Stimulated activated CD4-positive, alpha-beta T cell treated with anti-CD3 and anti-CD28 coated beads, Interleukin-1b, Interleukin-23, amount 100 ng/mL, for 48 hours (primary cell): Measurements from ENCODE around the gene MKRN1.

Experiments used
- DNase-seq: peaks from one replicate; pipeline ENCODE4 v3.0.0-alpha.2; 2020

MKRN1 gene

DNA sequence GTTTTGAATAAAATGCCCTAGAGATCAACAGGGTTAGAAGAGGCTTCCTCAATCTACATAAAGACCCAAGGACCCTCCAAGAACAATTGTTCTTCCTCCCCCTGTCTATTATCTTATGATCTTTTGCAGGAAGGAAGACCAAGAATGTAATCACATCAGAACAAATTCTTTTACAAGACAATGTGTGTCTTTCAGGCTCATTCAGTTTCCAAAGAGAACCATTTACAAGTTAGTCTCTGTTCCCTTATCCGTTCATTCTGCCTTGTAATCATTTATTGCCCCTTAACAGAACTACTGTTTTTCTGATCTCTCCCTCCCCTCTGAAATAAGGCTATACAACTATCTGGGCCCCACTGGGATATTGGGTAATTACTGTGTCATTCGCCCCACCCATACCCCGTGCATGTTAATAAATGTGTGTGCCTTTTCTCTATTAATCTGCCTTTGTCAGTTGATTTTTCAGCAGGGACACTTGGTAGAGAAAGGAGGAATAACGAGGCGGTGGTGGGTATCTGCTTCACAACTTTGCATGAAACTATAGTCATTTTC, 5.7 kb upstream of the MKRN1 start:
- DNase-seq = no peak

- no peak for DNase-seq
These were observed 5.2 kb upstream of the MKRN1 start for GRCh38 chr7:140484479-140484878.

GRCh38 chr7:140479739-140480084, 407 bp upstream of the MKRN1 start:
- DNase-seq = no peak

DNA sequence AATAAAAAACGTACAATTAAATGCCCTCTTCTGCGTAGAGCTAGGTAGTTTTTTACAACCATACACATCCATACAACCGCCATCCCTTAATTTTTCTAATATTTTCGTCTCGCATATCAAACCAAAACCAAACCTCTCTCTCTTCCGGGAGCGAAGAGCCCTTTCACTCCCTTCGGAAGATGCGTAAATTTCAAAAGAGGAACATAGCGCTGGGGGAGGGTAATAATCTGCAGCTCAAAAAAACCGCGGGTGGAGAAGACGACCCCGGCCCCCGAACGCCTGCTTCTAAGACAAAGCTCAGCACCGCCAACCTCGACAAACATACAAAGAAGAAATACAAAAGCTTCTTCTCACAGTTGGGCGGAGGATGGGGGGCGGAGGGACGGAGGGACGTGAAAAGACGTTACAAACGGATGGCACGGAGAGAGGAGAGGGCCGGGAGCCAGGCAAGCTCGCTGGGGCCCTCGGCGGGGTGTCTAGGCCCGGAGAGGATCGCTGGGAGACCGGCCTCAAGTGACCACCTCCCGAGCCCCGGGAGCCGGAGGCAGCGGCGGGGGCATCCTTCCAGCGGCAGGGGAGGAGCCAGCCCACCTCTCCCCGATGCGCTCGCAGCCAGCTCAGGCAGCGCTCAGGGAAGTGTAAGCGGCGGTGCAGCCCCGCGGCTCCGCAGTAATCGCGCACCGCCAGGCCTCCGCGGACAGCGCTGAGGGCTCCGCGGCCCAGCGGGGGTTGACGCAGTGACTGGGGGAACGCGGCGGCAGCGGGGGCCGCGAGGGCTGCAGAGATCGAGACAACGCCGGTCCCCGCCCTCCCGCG, 851 bp downstream of the MKRN1 start:
- DNase-seq = peak; percentile 37

DNA sequence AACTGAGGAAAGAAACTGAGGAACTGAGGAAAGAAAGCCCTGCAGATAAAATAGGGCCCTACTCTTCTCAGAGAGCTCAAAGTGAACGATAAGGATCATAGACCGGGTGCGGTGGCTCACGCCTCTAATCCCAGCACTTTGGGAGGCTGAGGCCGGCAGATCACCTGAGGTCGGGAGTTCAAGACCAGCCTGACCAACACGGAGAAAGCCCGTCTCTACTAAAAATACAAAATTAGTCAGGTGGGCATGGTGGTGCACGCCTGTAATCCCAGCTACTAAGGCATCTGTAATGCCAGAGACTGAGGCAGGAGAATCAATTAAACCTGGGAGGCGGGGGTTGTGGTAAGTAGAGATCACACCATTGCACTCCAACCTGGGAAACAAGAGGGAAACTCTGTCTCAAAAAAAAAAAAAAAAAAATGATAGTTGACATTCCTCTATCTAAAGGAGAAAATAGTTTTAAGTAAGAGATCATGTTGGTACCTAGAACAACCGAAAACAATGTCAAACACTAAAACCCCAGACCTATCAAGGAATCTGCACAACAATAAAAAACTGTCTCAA, 2.5 kb downstream of the MKRN1 start:
- DNase-seq = no peak

GRCh38 chr7:140475747-140476333, 3.5 kb downstream of the MKRN1 start:
- DNase-seq = no peak

DNA sequence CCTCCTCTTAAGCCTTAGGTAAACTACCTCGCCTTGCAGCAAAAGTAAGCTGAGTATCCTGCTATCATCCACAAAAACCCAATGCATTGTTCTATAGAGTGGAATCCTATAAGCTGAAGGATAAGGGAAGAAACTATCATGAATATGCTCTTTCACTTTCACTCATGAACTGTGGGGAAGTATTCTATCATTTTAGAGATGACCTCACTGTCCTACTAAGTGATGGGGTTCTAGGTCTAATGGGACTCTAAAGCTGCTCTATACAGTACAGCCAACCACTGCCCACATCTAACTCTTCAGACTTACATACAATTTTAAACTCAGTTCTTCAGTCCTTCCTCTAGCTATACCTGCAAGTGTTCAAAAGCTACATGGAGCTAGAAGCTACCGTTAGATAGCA, 16.2 kb downstream of the MKRN1 start:
- DNase-seq = no peak

- DNase-seq = no peak
These were observed 20.4 kb downstream of the MKRN1 start for GRCh38 chr7:140458916-140459315.

DNA sequence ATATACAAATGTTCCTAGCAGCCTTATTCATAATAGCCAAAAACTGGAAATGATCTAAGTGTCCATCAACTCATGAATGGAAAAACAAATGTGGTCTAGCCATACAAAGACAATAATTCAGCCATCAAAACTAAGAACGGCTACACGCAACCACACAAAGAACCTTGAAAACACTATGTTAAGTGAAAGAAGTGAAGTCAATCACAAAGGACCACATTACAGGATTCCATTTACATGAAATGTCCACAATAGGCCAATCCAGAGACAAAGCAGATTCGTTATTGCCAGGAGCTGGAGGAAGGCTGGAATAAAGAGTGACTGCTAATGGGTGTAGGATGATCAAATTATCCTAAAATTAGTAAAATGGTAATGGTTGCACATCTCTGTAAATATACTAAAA, 21.1 kb downstream of the MKRN1 start:
- DNase-seq = no peak

DNA sequence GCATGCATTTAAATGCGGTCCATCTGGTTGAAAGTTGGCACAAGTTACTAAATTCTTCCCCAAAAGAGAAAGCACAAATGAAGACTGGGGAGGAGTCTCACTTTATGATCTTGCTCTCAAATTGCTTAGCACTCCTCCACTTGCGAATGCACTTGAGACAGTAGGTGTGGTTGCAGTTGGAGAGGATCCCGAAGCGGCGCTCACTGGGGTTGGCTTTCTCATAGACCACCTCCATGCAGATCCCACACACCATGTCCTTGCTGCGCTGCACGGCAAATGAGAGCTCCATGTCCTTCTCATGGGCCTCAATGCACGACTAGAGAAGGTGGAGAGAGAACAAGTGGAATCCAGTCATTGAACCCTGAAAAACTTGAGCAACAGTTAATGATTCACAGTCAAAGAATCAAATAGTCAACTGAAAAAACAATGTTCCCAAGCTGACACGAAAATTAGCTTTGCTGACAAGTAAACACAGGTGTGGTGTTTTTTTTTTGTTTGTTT, 22.7 kb downstream of the MKRN1 start:
- DNase-seq = no peak

- DNase-seq = no peak
These were observed 23.6 kb downstream of the MKRN1 start for GRCh38 chr7:140455743-140456142.

DNA sequence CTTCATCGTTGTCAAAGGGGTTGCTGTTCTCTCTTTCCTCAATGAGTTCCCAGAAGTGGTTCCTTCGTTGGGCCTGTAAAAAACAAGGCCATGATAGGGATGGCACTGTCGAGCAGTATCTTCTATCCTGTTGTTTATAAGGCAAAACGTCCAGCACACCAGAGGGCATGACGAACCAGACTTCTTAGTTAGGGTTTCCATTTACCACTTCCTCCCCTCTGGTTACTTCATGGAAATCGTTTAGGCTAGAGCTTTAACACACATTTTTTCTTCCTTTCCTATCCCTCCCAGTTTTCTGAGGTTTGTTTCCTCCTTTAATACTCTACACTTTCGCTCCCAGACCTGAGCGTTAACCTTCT, 24.7 kb downstream of the MKRN1 start:
- no peak for DNase-seq

DNA sequence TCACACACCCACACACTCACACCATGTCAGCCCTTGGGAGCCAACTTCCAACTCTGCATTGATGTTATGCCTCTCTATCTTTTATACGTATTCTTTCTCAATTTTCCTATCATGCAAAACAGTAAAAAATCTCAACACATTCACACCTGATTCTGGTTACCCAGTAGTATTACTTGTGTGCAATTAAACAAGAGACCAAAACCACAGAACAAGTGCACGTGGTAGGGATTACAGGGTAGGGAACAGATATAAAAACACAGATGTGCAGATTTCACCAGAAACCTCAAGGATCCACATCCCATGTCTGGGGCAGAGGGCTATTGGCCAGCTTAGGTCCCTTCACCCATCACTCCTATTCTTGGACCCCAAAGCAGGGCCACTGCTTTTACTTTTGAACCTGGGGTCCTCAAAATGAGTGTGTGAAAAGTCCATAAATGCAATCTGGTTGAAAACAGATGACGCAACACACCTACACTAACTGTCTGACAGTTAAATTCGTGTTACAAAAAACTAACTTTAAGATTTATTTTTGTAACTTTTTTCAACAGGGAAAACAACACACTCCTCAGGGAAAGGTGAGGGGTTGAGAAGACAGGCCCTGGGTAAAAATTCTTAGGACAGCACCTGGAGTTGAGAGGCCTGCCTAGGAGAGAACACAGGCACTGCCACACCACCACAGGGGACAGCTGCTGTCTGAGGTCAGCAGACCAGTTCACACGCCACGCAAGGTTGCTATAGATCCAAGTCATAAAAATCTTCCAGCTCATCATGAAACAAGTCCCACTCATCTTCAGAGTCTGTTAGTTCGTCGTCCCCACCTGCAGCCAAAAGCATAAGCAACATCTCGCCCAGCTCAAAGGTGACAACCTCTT, 25.3 kb downstream of the MKRN1 start:
- peak; percentile 38 for DNase-seq

- DNase-seq = no peak
These were observed 26.0 kb downstream of the MKRN1 start for GRCh38 chr7:140453273-140453672.

DNA sequence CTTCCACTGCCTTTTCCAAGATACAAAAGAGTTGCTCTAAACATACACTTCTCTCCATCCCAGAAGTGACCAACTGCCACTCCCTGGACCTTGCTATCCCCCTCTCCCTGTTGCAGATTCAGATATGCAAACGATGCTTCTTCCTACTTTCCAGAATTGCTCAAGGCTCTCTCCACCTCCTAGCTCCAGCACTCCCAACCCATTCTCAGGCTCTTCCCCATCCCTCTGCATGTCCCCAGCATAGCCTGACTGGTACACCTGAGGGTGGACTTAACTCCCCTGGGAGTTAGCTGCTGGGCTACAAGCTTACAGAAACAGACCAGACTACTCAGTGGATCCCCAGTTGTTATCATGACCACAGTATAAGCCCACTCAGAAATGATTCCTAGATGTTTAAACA, 27.6 kb downstream of the MKRN1 start:
- no peak for DNase-seq

DNA sequence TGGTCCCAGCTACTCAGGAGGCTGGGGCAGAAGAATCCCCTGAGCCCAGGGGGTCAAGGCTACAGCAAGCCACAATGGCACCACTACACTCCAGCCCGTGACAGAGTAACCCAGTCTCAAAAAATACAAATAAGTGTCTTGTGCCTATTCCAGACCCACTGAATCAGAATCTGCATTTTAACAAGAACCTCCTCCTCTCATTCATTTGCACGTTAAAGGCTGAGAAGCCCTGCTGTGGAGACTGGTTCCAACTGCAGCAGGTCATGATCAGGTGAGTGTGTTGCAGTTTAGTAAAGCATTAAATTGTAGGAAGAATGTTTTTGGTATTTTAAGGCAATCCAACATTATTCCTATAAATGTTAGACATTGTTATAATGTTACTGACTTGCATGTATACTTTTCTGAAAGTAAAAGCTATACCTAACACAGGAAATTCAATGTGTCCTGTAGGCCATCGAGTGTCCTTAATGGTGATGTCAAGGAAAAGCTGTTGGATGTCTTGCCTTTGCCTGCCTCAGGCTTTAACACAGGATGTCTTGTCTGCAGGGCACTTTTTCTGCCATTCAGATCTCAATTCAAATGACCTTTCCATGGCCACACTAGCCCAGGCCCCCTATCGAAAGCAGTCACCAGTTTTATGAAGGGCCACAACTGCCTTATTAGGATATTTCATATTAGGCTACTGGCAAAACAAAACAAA, 30.4 kb downstream of the MKRN1 start:
- no peak for DNase-seq

DNA sequence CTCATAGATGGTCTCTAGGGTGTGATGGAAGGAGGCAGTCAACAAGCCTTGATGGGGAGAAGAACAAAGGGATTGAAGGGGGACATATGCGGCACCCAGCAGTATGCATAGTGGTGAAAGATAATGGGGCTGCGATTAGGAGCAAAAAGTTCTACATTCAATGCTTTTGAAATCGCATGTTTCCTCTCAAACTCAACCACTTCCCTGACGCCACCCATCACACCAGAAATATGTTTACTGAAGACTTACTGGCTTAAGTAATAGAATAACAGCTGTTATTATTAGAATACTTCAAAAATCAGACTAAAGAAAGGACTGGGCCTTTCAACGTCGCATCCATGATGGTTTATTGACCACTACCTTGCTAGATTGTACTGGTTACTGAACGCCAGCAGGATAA, 31.5 kb downstream of the MKRN1 start:
- DNase-seq = no peak

- DNase-seq = no peak
These were observed 32.8 kb downstream of the MKRN1 start for GRCh38 chr7:140446467-140446866.

- no peak for DNase-seq
These were observed 37.8 kb downstream of the MKRN1 start for GRCh38 chr7:140441519-140441918.

DNA sequence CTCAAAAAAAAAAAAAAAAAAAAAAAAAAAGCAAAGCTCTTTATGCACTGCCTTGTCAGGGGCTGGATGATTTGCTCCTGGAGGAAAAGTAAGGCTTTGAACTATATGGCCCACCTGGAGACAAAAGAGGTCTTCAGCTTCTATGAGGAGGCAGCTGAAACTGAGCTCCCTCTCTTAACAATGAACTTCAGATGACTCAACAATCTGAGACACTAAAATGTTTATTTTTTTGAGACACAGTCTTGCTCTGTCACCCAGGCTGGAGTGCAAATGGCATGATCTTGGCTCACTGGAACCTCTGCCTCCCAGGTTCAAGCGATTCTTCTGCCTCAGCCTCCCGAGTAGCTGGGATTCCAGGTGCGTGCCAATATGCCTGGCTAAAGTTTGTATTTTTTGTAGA, 38.7 kb downstream of the MKRN1 start:
- DNase-seq = no peak

- no peak for DNase-seq
These were observed 39.9 kb downstream of the MKRN1 start for GRCh38 chr7:140439359-140439758.

- no peak for DNase-seq
These were observed 43.9 kb downstream of the MKRN1 start for GRCh38 chr7:140435252-140435895.
